Measurements from ENCODE around the gene GRB10.

Gene GRB10

GRCh38 chr7:50801907-50802306 lies 19.2 kb upstream of the GRB10 start:
- H3K27ac ChIP-seq: no peak overlapping the region
- no peak for TF ChIP-seq ZFX (IDR thresholded peaks at IDR 0.05; ENCODE audit: borderline replicate concordance)
- TF ChIP-seq, protein P1, sequence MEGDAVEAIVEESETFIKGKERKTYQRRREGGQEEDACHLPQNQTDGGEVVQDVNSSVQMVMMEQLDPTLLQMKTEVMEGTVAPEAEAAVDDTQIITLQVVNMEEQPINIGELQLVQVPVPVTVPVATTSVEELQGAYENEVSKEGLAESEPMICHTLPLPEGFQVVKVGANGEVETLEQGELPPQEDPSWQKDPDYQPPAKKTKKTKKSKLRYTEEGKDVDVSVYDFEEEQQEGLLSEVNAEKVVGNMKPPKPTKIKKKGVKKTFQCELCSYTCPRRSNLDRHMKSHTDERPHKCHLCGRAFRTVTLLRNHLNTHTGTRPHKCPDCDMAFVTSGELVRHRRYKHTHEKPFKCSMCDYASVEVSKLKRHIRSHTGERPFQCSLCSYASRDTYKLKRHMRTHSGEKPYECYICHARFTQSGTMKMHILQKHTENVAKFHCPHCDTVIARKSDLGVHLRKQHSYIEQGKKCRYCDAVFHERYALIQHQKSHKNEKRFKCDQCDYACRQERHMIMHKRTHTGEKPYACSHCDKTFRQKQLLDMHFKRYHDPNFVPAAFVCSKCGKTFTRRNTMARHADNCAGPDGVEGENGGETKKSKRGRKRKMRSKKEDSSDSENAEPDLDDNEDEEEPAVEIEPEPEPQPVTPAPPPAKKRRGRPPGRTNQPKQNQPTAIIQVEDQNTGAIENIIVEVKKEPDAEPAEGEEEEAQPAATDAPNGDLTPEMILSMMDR (IDR thresholded peaks at IDR 0.05): peak; percentile 15; the same call in 1 of the 2 replicates

DNA sequence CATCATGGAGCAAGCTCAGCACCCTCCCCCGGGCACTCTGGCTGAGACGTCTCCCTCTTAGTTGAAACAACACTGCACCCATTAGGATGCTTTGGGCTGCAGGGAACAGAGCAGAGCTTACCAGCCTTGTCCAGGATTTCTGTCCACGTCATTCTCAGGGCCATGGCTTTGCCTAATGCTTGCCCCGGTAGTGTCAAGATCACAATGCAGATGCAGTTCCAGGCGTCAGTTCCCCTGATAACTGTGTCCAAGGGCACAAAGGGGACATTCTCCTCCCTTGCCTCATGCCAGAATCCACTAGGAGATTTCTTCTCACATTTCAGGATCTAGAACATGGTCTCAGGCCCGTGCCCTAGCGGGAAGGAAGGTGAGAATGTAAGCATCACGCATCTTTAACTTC lies 17.2 kb upstream of the GRB10 start:
- TF ChIP-seq ZFX (IDR thresholded peaks at IDR 0.05; ENCODE audit: borderline replicate concordance): no peak
- TF ChIP-seq, protein P1 (IDR thresholded peaks at IDR 0.05): no peak

DNA sequence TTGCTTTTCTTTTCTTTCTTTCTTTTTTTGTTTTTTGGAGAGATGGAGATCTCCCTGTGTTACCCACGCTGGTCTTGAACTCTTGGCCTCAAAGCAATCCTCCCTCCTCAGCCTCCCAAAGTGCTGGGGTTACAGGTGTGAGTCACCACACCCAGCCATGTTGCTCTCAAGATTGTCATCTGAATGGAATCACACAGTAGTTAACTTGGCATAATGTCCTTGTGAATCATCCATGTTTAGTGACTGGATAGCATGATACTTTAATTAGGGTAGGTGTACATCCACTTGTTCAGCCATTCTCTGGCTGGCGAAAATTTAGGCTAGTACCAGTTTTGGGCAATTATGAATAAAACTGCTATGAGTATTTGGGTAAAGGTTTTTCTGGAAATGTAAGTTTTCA lies 15.4 kb upstream of the GRB10 start:
- TF ChIP-seq, protein P1 (IDR thresholded peaks at IDR 0.05): no peak
- TF ChIP-seq ZFX (IDR thresholded peaks at IDR 0.05; ENCODE audit: borderline replicate concordance): no peak
- H3K27ac ChIP-seq: no peak overlapping the region

More for the DNA sequence above, 17.2 kb upstream of the GRB10 start:
- H3K27ac ChIP-seq: no peak overlapping the region

DNA sequence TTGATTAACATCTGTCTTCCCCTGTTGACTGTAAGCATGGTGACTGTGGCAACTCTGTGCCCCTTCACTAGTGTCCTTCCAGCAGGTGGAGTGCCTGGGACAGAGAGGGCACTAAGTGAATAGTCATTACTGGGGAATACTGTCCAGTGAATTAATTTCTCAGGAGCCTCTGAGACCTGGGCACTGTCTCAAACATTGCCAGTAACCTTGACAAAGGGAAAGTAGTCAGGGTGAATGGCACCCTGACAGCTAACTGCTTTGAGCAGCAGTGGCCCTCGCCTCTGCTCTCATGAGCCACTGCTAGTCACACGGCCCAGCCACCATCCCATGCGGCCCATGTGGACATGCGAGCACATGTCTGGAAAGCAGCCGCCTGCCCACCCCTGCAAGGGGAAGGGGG lies 13.1 kb upstream of the GRB10 start:
- TF ChIP-seq, protein P1 (IDR thresholded peaks at IDR 0.05): peak; percentile 29; the same call in 1 of the 2 replicates
- TF ChIP-seq ZFX (IDR thresholded peaks at IDR 0.05; ENCODE audit: borderline replicate concordance): no peak
- no peak overlapping the region for H3K27ac ChIP-seq

DNA sequence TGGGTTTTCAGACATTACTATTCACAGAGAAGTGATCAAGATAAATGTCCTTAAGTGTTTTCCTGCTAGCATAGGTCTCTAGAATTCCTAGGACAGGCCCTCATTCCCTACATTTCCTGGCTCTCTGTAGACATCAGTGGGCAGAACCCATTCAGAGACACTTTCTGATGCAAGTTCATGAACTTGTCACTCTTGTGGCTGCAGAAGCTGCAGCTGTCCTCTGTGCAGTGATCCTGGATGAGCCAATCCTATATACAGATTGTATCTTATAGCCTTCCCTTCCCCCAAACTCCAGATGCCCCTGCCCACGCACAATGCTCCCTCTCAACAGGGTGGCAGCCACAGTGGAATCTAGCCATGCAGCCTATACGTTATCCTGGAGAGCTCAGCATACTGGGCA lies 12.6 kb upstream of the GRB10 start:
- no peak overlapping the region for H3K27ac ChIP-seq
- TF ChIP-seq, protein P1 (IDR thresholded peaks at IDR 0.05): no peak
- TF ChIP-seq ZFX (IDR thresholded peaks at IDR 0.05; ENCODE audit: borderline replicate concordance): no peak

GRCh38 chr7:50793947-50794570 lies 11.4 kb upstream of the GRB10 start:
- TF ChIP-seq, protein P1 (IDR thresholded peaks at IDR 0.05): no peak
- no peak for TF ChIP-seq ZFX (IDR thresholded peaks at IDR 0.05; ENCODE audit: borderline replicate concordance)
- peak overlapping the region; percentile 35; the same call in 1 of the 2 replicates for H3K27ac ChIP-seq

DNA sequence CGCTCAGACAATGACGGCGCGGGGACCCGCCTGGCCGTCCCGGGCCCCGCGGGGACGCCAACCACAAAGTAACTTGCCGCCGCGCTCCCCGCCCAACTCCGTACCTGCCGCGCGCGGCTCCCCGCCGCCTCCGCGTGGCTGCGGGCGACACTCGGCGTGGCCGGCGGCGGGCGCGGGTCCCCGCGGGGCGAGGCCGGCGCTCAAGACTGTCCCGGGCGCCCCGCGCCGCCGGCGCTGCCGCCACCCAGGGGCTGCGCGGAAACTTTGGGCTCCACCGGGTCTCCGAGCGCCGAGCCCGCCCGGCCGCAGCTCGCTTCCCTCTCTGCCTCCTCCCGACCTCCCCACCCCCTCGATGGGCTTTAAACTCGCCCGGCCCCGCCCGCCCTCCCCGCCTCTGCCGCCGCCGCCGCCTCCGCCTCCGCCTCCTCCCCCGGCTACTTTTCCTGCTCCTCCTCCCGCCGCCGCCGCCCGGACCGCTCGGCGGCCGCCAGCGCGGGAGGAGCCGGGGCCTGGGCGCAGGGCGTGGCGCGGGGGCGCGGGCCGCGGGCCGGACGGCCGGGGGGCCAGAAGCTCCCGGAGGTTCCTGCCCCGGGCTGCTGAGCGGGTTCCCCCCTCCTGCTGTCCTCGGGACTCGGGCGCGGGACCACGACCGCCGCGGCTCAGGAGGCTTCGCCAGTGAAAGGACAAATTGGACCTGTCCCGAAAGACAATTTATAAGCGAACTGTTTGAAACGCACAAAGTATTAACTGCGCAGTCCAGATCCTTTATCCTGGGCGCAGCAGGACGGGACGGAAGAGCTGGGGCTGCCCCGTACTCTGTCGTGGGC lies 10.6 kb upstream of the GRB10 start:
- peak overlapping the region; percentile 35 for H3K27ac ChIP-seq
- TF ChIP-seq ZFX (IDR thresholded peaks at IDR 0.05; ENCODE audit: borderline replicate concordance): no peak
- TF ChIP-seq, protein P1 (IDR thresholded peaks at IDR 0.05): peak; percentile 30
